Stimulated activated CD4-positive, alpha-beta T cell treated with anti-CD3 and anti-CD28 coated beads, Interleukin-1b, Interleukin-23, amount 100 ng/mL, for 4 hours (primary cell): ENCODE measurements around the gene ABR.

Experiments used
- DNase-seq, 2 donors: peaks; one replicate each; pipeline ENCODE4 v3.0.0-alpha.2; 2020; ENCODE audit warnings: low read depth in 2 of 2

Gene ABR

DNA sequence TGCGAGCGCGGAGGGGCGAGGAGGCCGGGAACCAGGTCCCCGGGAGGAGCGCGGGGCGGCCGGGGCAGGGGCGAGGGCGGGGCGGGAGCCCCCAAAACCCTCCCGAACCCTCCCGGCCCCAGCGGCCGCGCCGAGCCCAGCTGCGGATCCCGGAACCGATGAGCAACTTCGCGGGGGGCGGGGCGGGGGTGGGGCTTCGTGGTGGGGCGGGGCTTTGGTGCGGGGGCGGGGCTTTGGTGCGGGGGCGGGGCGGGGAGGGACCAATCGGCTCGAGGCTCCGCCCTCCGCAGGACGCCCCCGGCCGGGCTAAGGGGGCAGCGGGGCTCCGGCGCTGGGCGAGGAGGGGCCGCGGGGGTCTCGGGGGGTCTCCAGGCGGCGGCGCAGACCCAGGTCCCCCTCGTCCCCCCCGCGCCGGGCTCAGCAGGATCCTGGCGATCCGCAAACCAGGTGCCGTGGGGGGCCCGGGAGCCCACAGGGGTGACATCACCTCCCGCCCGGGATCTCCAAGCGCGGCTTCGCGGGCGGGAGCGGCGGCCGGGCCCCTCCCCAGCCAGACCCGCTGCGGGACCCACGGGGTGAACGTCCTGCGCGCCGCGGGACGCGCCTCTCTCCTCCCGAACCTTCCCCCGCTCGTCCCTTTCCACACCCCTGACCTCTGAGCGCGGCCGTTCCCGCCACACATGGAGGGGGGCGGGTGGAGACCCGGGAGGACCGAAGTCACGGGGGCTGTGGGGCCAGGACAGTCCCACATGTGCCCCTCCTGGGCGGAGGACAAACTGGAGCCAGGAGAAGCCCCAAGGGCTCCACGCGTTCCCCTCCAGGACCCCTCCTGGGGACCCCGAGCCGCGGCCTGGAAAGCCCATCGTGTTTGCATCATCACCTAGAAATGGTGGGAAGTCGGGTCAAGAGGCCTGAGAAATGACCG is at the start of gene ABR:
Gene ABR (minus strand): TSS at position 164 of the 925 bp plus-strand sequence. CDS start 254 bp downstream, outside the sequence.
- DNase-seq = peak; percentile 43 to 52

DNA sequence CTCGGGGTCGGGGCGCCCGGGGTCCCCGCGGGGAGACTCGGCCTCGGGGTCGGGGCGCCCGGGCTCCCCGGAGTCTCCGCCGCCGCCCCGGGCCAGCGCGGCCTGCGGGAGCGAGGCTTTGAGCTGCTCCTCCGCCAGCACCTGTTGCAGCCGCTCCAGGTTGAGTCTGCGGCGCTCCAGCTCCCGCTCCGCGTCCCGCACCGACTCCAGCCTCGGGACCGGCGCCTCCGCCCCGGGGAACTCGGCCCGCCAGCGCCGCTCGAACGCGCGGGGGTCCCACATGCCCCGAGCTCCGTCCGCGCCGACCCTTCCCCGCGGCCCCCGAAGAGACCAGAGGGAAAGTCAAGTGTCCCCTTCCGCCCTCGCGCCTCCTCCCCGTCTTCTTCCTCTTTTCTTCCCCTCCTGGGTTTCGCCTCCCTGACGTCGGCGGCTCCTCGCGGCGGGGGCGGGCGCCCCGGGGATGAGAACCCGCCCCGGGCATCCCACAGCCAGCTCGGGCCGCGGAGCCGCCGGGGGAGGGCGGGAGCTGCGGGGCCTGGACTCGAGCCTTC is 49.6 kb upstream of the ABR start:
- DNase-seq = peak; percentile 18 to 33

DNA sequence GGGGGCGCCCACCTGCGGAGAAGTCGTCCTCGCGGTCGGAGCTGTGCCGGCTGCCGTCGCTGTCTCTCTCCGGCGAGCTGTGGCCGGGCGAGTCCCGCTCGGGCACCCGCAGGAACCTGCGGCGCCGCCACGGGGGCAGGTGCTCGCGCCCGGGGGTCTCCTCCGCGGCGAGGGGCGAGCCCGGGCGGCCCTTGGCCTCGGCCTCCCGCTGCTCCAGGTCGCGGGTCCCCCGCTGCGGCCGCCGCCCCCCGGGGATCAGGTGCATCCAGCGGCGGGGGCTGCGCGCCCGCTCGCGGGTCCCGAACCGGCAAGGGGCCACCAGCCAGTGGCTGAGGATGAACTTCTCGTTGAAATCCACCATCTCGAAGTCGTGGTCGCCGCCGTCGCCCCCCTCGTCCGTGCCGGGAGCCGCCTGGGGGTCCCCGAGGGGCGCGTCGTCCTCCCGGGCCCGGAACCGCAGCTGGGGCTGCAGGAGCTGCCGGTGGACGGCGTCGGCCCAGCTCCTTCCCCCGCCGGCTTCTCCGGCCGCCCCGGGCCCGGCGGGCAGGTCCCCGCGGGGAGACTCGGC is 49.1 kb upstream of the ABR start:
- DNase-seq = no peak

DNA sequence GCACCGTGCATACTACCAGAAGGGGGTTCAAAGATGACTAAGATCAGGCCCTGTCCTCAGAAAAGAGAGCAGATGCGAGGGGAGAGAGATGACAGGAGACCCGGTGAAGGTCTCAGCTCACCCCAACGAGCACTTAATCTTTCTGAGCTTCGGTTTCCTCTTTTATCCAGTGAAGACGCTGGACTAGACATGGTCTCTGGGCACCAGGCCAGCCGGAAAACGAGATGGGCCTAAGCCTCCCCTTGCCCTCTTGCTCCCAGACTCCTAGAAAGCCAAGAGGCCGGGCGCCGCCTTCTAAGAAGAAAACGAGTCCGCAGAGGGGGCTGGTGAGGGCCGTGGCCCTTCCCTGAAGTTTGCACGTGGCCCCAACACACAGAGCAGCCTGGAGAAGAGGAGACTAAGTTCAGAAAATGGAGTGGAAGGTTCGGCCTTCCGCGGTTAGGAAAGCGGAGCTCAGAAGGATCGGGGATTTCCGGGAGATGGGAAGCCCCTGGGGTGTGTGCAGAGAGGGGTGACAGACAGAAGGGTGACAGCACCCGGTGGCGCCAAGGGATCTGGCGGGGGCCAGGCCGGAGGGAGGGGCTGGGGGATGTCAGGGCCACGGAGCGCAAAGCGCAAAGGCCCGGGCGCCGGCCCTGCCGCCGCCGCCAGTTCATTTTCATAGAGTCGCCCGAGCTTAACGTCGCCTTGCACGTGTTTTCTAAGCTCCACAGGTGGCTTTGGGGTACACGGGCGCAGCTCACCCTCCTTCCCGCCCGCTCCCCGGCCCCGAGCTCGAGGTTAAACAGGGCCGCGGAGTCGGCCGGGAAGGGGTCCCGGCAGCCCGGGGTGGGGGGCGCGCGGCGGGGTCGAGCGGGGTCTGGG is 48.4 kb upstream of the ABR start:
- peak in 1 of 2 donors; percentile 12 for DNase-seq

DNA sequence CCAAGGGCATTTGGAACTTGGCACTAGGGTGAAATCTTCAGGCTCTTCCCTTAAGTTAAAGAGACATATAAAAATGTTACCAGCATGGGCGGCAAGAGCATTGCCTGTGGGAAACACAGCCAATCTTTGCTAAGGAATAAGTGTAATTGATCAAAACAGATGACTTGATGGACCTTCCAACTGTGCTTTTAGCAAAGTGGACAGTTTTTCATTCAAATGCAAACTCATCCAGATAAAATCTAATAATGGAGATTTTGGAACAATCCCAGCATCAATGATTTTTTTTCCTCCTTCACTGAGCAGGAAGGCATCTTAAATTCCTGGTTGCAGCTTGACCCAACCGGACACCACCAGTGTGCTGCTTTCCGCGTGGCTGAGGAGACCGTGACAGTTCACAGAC is 47.6 kb upstream of the ABR start:
- no peak for DNase-seq

DNA sequence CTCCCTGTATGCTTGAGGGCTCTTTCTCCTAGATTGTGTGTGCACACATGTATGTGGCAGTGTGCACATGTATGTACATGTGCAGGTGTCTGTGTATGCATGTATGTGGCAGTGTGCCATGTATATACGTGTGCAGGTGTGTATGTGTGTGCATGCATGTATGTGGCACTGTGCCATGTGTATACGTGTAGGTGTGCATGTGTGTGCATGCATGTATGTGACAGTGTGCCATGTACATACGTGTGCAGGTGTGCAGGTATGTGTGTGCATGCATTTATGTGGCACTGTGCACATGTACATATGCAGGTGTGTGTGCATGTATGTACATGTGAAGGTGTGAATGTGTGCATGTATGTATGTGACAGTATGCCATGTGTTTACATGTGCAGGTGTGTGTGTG is 46.5 kb upstream of the ABR start:
- no peak for DNase-seq

DNA sequence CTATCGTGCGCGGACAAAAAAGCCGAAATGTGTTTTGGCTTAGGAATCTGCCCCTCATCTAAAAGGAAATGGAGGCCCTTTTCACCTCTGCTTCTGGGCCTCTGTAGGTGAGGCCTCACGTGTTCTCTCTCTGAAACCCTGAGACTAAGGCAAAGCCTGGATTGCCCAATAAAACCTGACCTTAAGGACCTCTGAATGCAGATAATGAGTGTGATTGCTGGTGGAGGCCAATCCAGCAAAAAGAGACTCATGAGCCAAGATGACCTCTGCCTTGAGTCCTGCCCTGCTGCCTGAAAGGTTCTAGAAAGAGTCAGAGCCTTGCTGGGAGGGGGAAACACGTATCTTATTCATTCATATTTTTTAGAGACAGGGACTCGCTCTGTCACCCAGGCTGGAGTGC is 44.5 kb upstream of the ABR start:
- no peak for DNase-seq

DNA sequence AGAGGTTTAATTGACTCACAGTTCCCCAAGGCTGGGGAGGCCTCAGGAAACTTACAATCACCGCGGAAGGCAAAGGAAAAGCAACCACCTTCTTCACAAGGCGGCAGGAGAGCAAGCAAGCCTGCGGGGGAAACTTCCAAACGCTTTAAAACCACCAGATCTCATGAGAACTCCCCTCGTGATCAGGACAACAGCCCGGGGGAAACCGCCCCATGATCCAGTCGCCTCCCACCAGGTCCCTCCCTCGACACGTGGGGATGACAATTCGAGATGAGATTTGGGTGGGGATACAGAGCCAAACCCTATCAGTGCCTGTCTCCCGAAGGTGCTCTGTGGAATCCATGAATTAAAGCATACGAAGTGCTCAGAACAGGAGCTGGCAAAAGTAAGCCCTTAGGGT is 43.9 kb upstream of the ABR start:
- no peak for DNase-seq

DNA sequence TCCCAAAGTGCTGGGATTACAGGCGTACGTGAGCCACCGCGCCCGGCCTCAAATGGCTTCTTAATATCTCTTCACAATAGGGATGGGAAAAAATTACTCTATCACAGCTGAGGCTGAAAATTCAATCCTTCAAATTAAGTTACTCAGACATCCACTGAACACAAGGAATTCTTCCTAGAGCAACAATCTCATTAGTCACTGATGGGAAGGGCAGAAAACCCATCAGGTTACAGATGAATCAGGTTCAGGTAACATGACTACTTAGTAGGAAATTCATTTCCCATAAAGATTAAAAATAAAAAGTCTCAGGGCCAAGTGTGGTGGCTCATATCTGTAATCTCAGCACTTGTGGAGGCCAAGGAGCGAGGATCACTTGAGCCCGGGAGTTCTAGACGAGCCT is 42.5 kb upstream of the ABR start:
- DNase-seq = no peak

DNA sequence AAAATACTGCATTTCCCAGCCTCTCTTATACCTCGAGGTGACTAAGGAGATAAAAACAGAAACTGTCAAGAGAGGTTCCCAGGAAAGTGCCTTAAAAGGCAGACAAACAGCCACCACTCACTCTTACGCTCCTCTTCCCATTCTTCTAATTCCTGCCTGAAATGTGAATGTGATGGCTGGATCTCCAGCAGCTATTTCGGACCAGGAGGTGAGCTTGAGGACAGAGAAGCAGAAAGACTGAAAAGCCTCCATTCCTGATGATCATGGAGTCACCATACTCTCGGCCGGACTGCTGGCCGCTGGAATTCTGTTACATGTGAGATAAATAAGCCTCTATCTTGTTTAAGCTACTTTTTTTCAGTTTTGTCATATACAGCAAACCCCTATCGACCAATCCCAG is 41.4 kb upstream of the ABR start:
- no peak for DNase-seq

DNA sequence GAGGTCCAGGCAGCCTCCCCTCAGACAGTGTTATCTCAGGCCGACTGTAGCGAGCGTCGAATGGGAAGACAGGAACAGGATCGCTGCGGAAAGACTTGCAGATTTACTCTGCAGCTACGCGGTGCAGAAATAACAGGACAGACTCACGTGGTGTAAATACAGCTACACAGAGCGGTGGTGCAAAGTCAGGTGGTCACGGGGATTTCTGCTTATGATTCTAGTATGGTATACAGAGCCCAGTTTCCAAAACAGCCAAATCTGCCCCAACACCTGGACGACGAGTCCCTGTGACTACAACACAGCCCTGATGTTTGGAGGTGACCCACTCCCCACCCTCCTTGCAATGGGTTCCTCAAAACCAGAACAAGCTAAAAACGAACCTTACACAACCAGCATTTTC is 40.6 kb upstream of the ABR start:
- DNase-seq = no peak

DNA sequence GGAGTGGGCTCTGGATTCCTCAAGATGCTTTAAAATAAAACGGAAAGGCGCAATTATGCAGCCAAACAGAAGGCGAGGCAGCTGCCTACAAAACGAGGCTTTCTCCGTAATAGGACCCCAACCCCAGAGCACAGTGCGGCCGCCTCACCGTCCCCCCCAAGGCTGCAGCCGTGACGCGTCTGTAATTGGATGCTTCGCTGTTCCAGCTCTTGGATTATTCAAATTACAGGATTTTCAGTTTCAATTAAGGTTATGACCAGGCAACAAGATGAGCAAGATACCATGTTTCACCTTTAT is 37.3 kb upstream of the ABR start:
- DNase-seq = no peak

DNA sequence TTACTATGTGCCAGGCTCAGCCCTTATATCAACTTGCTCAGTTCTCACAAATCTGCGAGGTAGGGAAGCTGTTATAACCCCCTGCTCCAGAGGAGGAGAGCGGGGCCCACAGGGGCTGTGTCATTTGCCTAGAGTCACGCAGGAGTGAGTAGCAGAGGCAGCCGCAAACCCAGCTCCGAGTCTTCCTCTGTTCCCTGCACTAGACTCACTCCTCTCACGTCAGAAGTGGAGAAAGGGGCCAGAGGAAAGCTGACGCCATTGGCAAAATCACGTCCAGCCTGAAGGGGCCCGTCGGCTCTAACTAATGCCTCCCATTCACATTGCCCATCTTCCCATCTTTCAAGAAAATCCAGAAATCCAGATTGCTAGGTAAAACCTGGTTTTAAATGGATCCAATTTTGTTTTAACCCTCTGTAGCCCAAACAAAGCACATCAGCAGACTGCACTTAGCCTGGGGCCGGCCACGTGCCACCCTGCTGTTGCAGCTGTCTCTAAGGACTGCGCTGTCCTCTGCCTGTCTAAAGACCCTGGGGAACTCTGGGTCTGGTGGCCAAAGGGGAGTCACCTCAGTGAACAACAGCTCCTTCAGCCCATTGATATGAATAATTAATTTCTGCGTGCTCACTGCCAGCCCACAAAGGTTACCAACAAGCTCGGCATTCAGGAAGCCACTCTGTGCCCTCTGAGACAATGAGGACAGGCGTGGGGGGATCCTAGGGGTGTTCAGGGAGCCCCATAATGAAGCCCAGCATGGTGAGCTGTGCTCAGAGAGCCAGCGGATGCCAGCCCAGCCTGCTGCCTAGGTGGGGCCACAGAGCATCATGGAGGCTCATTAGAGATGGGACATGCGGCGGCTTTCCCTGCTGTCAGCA is 36.7 kb upstream of the ABR start:
- DNase-seq = no peak

DNA sequence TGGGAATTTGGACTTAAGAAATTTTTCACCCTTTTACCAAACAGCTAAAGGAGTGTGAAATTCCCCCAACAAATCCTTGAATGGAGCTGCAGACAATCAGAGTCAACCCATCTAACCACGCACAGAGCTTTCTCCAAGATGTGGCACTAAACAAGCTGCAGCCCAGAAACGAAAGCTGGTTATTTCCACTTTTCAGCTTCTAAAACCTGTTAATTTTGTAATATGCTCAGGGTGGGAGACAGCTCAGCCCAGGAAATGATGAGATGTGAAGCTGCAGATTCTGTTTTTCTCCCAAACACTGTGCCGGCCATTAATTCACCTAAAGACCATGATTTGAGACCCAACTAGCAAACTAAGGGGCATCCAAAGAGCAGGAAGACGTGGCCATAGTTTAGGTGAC is 33.2 kb upstream of the ABR start:
- DNase-seq = no peak

DNA sequence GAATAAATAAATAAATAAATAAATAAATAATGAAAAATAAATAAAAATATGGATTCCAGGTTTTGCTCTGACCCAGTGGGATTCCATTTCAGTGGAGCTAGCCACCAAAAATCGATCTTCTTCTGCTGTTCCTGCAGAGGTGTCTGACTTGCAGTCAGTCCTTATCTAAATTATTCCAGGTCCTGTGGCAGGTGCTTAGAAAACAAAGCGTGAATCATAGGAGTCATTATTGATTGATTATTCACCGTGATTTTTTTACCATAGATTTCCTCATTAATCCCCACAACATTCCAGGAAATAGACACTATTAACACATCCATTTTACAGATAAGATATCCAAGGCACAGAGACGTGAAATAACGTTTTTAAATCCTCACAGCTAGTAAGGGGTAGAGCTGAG is 31.5 kb upstream of the ABR start:
- no peak for DNase-seq

DNA sequence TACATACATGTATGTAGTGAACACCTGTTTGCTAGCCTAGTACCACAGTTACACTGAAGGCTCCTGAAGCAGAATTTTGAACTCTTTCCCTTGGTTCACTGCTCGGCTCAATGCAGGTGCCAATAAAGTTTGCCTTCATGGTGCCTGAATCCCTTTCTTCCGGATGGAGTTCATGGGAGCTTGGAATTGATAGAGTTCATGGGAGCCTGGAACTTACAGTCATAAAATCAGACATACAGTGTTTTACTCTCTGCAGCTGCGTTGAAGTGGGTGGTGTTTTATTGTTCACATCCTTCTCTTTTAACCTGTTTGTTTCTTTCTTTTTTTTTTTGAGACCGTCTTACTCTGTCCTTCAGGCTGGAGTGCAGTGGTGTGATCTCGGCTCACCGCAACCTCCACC is 29.2 kb upstream of the ABR start:
- DNase-seq = no peak

DNA sequence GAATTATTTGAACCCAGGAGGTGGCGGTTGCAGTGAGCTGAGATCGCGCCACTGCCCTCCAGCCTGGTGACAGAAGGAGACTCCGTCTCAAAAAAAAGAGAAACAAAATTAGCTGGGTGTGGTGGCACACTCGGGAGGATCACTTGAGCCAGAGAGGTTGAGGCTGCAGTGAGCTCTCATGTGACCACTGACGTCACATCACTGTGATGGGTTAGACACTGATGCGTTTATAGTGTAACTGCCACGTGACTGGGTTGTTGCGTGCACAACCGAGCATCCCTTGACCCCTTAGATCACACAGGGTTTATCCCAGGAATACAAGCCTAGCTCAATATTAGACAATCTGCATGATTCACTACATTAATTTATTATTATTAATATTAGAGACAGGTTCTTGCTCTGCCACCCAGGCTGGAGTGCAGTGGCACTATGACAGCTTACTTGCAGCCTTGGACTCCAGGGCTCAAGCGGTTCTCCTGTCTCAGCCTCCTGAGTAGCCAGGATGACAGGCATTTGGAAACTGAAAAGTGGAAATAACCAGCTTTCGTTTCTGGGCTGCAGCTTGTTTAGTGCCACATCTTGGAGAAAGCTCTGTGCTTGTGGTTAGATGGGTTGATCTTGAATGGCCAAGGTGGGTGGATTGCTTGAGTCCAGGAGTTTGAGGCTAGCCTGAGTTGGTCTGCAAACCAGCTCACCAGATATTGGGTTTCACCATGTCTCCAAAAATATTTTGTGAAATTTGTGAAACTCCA is 26.4 kb upstream of the ABR start:
- DNase-seq = no peak

DNA sequence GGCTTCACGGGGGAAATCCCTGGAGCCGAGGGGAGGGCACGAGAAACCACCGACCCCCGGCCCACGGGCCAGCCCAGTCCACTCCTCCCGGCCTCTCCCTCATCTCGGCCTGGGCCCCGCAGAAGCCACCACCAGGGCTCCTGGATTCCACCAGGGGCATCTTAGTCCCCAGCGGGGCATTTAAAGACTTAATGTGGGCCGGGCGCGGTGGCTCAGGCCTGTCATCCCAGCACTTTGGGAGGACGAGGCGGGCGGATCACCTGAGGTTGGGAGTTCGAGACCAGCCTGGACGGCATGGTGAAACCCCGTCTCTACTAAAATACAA is 24.1 kb upstream of the ABR start:
- no peak for DNase-seq

DNA sequence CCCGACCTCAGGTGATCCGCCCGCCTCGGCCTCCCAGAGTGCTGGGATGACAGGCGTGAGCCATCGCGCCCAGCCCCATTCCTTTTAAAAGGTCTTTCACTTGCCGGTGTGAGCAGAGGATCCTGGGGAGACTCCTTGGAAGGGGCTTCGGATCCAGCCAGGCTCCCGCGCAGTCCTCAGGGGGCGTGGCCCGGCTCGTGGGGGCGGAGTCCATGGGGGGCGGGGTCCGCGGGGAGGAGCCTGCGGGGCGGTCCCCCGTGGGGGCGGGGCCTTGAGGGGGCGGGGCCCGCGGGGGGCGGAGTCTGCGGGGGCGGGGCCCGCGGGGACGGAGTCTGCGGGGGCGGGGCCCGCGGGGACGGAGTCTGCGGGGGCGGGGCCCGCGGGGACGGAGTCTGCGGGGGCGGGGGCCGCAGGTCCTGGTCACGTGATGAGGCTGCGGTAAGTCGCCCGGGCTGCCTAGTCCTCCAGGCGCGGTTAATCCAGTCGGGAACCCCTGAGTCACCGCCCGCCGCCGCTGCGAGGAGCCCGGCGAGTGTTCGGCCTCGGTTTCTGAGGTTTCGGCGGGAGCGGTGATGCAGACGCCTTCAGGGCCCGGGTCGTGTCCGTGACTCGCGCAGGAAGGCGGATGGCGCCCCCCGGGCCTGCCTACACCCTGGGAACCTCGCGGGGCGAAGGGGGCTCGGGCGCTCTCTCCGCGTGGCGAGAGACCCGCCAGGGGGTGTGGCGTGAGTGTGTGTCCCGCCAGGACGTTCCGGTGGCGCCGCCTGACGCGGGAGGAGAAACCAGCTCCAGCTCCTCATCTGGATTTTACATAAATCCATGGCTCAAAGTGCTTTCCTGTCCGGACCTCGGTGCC is 23.6 kb upstream of the ABR start:
- peak in 1 of 2 donors; percentile 39 for DNase-seq

DNA sequence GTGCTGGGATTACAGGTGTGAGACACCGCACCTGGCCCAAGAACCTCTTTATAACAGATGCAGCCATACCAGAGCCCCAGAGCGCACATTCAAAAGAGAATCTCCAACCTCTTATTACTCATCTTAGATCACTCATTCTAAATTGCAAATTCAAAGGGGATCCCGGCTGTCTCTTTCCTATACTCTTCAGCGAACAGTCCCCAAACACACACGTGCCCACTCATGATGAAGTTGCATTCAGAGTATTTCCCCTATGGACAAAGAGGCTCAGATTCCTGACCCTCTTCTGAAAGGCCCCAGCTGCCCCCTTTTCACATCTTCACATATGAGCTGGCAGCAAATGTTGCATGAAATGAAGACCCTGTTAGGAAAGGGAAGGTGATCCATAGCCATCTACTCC is 22.5 kb upstream of the ABR start:
- DNase-seq = no peak
